Germinal center (tissue), 1 donor: Measurements from ENCODE around the gene CKLF.
"Not testable (repeated sequence)": the region's sequence is repeated elsewhere in the genome, so short reads cannot be mapped to it uniquely, and the experiment has no call there.

Experiments
- DNase-seq: peaks from one replicate; pipeline ENCODE4 v3.0.0; 2012; ENCODE audit warnings: mixed read lengths, low spot score

CKLF gene

GRCh38 chr16:66552286-66553177 lies at the start of gene CKLF:
TSS of gene CKLF (plus strand) at chr16:66552576. CDS start at chr16:66552716, 140 bp downstream.
- DNase-seq: peak; percentile 97

DNA sequence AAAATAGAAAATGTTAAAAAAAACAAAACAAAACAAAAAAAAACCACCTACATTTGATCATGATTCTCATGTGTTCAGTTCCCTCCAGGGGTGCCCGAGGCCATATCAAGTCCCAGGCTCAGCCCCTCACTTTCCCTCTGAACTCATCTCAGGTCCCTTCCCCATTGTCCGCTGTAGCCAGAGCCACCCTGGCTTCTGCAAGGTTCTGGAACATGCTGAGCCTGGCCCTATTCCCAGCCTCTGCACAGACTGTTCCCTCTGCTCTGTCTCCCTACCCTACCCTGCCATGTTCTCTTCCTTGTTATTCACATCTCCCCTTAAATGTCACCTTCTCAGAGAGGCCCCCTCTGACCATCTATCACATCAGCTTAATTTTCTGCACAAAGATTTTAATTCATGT lies 49.3 kb upstream of the CKLF start:
- DNase-seq: no peak

DNA sequence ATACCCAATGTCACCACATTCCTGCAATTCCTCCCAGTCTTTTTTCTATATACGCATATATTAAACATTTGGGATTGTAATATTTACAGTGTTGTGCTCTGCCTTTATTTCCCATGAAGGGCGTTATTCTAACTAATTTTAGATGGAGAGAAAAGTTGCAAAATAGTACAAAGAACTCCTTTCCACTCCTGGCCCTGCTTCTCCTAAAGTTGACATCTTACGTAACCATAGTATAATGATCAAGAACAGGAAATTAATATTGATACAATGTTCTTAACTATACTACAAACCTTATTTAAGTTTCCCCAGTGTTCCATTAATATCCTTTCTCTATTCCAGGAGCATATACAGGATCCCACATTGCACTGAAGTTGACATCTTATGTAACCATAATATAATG lies 48.8 kb upstream of the CKLF start:
- no peak for DNase-seq

- DNase-seq: no peak
Measured at GRCh38 chr16:66507731-66508239, 44.6 kb upstream of the CKLF start.

DNA sequence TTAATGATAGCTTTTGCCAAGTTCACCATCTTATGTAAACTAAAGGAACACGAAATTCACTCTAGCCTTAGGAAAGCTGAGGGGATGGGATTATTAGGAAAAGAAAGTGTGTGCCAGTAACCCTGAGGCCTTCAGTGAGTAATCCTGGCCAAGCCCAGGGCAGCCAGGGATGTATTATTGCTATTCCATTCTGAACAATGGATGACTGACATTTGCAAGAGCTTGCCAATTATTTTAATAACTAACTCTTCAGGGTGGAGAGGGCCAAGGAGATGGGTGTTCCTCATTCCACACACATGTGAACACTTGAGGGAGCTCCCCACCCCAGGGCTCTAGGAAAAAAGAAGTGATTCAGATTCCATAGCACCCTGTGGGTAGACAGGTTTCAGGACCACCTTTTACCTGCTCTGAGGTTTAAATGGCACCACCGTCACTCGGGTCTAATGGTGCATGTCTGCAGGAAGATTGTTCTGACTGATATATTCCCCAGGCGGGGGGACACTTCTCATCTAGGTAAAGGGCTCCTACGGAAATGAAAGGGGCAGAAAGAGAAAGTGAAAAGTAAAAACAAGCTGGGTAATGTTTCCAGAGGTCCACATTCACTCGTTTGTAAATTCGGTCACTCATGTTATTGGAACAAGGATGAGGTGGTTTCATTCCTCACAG lies 44.0 kb upstream of the CKLF start:
- no peak for DNase-seq

DNA sequence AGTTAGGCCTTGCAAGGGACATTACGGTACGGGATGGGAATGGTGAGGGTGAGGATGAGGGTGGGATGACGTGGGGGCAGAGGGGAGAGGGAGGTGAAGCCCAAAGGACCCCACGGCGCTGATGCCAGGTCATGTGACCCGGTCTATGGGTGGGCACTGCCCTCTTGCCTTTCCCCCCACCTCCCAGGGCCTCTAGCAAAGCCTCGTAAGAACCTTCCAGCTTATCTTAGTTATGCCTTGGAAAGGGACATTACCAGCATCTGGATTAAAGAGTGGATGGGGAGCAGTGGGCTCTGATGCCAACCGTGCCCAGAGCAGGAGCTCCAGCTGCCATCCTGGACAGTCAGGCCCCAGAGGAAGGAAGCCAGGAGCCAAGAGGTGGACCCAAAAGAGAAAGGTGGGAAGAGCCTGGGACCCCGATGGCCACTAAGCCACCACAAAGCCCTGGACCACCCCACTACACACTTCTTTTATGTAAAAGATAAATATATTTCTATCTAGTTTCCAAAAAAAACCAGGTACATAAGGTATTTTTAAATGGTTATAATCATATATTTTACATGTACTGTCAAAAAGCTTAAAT lies 43.4 kb upstream of the CKLF start:
- no peak for DNase-seq

DNA sequence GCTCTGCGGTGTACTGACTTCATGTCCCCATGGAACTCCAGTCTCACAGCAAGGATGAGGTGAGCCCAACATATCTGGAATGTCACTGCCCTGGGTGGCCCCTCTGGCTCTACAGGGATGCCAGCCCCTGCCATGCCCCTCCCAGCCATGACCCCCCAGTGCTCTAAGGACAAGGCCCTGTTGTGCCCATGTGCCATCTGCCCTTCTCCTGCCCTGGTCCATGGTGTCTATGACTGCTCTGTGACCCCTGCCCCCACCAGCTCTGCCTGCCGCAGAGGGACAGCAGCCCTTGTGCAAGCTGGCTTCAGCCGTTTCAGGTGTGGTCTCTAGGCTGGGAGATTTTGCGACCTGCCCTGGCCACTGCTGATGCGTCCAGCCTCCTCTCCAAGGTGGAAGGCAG lies 42.8 kb upstream of the CKLF start:
- no peak for DNase-seq

DNA sequence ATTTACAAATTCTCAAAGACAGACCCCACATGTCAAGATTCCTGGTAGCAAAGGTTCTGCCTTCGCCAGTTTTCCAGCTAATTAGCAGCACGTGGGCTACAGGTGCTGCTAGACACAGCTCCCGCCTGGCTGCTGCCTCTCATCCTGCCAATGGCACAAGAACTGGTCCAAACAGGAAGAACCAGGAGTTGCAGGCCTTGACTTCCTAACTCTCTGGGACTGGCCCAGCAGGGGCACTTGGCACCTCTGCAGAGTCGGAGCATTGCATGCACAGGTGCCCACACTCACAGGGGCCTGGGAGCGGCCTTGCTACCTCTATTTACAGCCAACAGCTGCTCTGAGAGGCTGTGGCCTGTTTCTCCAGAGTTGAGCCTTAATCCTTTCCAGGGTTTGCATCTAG lies 42.1 kb upstream of the CKLF start:
- no peak for DNase-seq

DNA sequence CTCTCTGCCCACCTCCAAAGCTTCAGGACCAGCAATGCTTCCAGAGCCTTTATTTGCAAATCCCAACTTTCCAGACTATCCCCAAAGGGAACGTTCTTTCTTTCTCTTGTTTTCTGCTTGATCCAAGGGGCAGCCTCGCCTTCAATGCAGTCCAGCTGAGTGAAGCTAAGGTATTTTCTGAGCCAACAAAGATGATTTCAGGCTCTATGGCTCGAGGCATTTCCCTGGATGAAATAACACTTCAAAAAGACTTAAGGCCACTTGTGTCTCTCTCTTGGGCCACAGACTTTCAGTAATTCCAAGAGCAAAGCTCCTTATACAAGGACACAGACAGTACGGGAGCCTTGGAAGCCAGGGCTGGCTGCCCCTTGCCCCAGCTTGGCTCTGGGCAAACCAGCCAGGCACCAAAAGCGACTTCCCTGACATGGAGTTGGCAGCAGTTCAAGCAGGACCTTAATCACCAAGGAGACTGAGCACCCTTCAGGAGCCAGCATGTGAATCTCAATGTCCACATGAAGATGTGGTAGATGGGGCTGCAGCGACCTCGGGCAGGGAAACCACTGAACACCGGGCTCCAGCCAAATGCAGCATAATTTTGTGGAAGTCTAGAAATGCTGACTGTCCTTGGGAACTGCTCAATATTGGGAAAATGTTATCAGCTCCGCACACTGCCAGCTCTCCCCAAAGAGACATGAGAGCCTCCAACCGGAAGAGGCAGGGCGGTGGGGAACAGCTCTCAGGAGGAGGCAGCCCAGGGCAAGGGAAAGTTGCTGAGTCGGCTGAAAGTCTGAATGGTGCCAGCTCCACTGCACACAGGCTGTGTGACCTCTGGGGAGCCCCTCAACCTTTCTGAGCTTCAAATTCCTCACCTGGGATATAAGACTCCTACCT lies 41.4 kb upstream of the CKLF start:
- DNase-seq: no peak

GRCh38 chr16:66511602-66512271 lies 40.6 kb upstream of the CKLF start:
- DNase-seq: no peak

GRCh38 chr16:66512272-66513110 lies 39.9 kb upstream of the CKLF start:
- no peak for DNase-seq

- no peak for DNase-seq
Measured at GRCh38 chr16:66513111-66513723, 39.2 kb upstream of the CKLF start.

GRCh38 chr16:66514391-66514790 lies 38.0 kb upstream of the CKLF start:
- not testable (repeated sequence) for DNase-seq

- DNase-seq: not testable (repeated sequence)
Measured at GRCh38 chr16:66514980-66515595, 37.3 kb upstream of the CKLF start.

DNA sequence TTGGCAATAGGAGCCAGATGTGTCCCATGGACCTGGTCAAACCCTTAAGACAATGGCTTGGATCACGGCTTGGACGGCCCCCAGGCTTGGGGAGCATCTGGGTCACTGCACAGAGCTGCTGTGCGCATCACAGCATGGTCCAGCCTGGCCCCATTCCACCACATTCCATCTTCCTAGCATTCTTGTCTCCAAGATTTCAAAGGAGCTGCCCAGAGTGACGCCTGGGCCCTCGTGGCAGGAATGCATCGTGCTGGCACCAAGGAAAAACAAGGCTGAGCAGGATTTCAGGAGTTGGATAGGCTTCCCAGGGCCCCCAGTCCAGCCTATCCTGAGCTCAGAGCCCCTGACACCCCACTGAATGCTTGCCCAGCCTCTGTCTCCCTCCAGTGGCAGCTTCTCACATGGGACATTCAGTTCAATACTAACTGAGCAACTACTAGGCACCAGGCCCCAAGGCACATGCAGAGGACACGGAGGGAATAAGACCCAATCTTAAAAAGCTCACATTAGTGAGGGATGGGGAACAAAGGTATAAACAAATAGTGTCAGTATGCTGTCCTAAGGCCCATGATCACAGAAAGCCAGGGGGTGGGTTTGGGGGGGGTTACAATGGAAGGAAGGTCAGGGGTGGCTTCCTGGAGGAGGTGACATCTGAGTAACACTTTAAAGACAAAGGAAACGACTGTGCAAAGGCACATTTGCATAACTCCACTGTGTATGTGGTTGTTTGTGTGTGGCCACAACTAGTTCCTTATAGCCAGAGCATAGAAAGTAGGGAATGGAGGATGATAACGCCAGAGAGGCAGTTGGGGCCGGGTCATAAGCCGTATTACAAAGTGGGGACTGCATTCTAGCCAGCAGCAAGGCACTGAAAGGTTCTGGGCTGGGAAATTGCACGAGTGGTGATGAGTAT lies 36.5 kb upstream of the CKLF start:
- peak; percentile 27 for DNase-seq

- DNase-seq: no peak
Measured at GRCh38 chr16:66516509-66516807, 35.9 kb upstream of the CKLF start.

DNA sequence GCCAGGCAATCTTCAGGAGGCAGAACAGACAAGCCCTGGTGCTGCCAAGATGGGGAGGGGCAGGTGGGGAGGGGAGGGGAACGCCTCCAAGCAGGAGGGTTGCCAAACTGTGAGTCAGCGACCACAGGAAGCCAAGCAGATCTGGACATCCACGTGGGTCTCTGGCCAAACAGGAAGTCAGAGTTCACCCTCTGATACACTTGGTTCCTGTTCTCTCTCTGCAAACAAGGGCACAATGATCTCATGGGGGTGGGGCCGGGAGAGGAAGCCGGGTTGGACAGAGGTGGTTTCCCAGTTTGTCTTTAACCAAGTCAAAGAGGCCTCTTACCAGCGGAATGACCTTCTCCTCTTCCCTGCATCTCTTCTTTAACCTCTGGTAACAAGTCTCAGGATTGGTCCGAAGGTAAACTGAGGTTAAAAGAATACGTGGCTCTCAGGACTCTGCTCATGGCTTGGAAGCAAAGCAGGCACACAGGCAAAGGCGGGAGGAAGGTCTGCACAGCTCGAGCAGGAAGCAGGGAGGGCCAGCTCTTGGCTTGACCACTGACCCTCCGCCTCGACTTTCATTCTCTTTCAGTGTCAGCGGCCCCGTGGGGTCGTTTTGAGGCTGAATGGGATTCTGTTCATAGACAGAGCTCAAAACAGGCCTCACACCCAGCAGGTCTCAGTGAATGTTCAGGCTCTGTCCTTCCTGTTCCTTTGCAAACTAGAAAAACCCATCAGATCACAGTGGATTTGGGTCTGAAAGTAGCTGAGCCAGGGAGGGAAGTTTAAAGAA lies 35.4 kb upstream of the CKLF start:
- peak; percentile 89 for DNase-seq
